RWPE1 (cell line): Measurements from ENCODE around the gene PIK3R1.
A peak's percentile ranks its signal among the peaks of the same experiment; 100 is the strongest.

Source experiments
- CTCF ChIA-PET: fragments of 350-600 bp; sonication (Branson Sonifier 250); formaldehyde crosslinking; extraction: SDS; loops from one replicate; lab custom pipeline; 2021; lab: Yijun Ruan, JAX
- POLR2A ChIA-PET: fragments of 400-600 bp; formaldehyde crosslinking; extraction: SDS; loops from one replicate; lab custom pipeline; 2020; ENCODE audit warnings: antibody characterized with exemption; ENCODE audit not compliant: low non-redundant PET; lab: Yijun Ruan, JAX
- DNase-seq: peaks from one replicate; pipeline ENCODE4 v3.0.0; 2012; ENCODE audit warnings: low spot score
- H3K27ac ChIP-seq: fragments of 450-650 bp; 2 replicates; pipeline ENCODE4 v1.5.1; 2017
- TF ChIP-seq, protein P1 (sequence below): fragments of 450-650 bp; conservative IDR thresholded peaks from 2 replicates; pipeline ENCODE4 v1.5.1; 2017; ENCODE audit warnings: low read depth, mild to moderate bottlenecking

Gene PIK3R1

DNA sequence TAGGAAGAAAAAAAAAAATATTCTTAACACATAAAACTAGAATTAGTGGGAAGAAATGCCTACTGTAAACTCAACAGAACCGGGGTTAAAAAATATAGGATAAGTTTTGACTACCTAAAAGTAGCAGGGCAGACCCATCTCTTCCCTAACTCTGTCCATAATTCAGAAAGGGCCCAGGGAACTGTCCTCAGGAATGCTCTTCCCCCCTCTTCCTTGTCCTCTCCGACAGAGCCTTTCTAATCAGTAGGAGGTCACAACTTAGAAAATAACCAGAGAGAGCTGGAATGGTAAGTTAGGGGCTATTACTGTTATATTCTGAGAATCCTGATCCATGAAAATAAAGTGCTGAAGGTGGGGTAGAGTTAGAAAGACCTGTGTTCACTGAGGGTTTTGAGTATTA, 22.2 kb downstream of the PIK3R1 start:
- ChIA-PET POLR2A (no interaction called here), CTCF (interaction anchor here (0.6 to 0.7 kb wide), 3 partner anchors 15 to 823 kb away, joined by 3 to 4 read pairs (median 3); no protein-coding TSS in a partner anchor)
- DNase-seq = no peak
- TF ChIP-seq, protein P1, sequence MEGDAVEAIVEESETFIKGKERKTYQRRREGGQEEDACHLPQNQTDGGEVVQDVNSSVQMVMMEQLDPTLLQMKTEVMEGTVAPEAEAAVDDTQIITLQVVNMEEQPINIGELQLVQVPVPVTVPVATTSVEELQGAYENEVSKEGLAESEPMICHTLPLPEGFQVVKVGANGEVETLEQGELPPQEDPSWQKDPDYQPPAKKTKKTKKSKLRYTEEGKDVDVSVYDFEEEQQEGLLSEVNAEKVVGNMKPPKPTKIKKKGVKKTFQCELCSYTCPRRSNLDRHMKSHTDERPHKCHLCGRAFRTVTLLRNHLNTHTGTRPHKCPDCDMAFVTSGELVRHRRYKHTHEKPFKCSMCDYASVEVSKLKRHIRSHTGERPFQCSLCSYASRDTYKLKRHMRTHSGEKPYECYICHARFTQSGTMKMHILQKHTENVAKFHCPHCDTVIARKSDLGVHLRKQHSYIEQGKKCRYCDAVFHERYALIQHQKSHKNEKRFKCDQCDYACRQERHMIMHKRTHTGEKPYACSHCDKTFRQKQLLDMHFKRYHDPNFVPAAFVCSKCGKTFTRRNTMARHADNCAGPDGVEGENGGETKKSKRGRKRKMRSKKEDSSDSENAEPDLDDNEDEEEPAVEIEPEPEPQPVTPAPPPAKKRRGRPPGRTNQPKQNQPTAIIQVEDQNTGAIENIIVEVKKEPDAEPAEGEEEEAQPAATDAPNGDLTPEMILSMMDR = no peak
- H3K27ac ChIP-seq = no peak overlapping the region

- TF ChIP-seq, protein P1 = no peak
- DNase-seq = no peak
- ChIA-PET POLR2A (no interaction called here), CTCF (interaction anchor here (0.8 kb wide), 1 partner anchor 13 kb away, joined by 4 read pairs; no protein-coding TSS in a partner anchor)
- H3K27ac ChIP-seq = peak overlapping the region; percentile 61
Observed at GRCh38 chr5:68239487-68239886, 23.9 kb downstream of the PIK3R1 start.

DNA sequence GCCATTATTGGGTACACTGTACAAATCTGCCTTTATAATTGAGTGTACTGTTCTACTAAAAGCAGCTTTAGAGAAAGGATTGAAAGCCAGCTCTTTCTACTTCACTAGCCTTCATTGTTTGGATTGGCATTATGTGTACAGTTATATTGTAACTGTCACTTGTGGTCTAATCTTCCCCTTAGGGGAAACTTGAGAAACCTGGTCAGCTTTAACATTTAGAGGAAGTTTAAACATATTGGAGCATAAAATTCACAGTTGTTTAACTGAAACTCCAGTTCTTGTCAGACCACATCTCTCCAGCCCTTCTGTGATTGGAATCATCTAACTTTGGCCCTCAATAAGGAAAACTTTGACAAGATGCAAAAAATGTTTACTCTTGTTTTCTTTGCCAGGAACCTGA, 24.6 kb downstream of the PIK3R1 start:
- ChIA-PET CTCF (no interaction called here), POLR2A (no interaction called here)
- no peak overlapping the region for H3K27ac ChIP-seq
- TF ChIP-seq, protein P1 = no peak
- DNase-seq = no peak

DNA sequence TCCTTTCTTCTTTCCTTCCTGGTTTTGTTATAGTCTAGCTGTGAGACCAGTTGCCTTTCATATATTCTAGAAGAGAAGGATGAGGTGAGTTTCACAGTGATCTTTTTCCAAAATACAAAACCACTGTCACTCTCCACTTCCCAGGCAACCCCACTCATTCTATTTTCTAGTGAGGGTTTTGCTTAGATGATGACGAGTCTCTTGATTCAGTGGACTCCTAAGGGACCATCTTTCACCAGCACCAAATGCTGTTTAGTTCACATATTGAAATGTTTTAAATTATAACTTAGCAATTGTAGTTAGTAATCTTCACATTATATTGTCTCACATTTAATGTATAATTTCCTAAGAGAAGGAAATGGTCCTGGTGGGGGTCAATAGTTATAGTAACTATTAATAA, 25.2 kb downstream of the PIK3R1 start:
- POLR2A ChIA-PET = no interaction called here
- no peak for DNase-seq
- H3K27ac ChIP-seq = no peak overlapping the region
- TF ChIP-seq, protein P1 = no peak
- CTCF ChIA-PET = no interaction called here

DNA sequence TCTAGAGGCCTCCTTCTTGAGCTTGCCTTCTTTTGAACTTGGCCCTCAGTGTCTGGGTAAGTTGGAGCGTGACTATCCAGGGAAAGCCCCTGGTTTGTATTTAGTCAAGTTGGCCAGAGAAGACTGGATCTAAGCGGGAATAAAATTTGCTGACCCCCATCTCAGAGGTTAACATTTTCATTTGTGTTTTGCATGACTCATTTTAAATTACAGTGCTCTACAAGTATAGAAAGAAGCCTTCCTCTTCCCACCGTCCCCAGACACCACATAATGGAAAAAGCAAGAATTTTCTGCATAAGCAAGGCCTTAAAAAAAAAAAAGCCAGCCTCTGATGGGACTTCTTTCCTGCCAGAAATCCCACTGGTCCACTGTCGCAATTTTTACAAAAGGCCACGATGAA, 27.2 kb downstream of the PIK3R1 start:
- TF ChIP-seq, protein P1 = no peak
- DNase-seq = no peak
- ChIA-PET CTCF (interaction anchor here (0.6 kb wide), 1 partner anchor 966 kb away, joined by 4 read pairs; no protein-coding TSS in a partner anchor), POLR2A (no interaction called here)
- peak overlapping the region; percentile 18; the same call in 1 of the 2 replicates for H3K27ac ChIP-seq

DNA sequence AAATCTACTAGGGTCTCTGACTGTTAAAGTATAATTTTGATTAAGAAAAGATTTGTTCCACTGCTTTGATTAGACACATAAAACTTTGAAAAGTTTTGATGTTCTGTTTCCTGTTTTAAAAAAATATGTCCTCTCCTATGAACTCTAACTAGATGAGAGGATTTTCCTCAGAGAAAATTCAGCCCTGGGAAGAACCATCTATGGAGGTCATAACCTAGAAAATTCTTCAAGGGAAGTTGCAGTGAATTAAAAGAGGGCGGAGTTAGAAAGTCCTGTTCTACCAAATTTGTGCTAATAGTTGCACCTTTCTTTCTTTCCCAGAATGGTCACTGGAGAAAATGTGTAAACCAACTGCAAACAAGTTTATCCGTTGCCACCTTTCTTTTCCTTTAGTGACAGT, 27.7 kb downstream of the PIK3R1 start:
- no peak for DNase-seq
- TF ChIP-seq, protein P1 = no peak
- ChIA-PET POLR2A (no interaction called here), CTCF (interaction anchor here (0.6 kb wide), 1 partner anchor 966 kb away, joined by 4 read pairs; no protein-coding TSS in a partner anchor)
- H3K27ac ChIP-seq = no peak overlapping the region
